ENCODE measurements around the gene GARIN5A.

Gene GARIN5A

DNA sequence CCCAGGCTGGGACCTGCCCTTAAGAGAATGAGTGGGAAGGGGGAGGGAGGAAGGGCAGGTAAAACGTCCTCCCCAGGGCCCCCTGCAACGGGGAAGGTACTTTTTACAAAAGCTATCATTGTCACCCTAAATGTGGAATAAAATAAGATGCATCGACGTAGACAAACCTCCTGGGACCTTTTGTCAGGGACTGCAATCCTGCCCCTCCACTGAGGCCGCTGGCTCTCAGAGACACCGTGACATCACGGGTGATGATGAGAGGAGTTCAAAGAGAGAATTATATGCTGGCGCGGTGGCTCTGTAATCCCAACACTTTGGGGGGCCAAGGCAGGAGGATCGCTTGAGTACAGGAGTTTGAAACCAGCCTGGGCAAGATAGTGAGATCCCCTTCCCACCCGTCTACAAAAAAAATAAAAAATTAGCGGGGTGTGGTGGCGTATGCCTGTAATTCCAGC, 45.7 kb downstream of the GARIN5A start:
- in situ Hi-C loops (cut with MboI; ENCODE audit: low pct_unique_long_range_greater_than_20kb, low sequenced_read_pairs, unreplicated experiment), result no loop called here
- TF ChIP-seq, protein P1, sequence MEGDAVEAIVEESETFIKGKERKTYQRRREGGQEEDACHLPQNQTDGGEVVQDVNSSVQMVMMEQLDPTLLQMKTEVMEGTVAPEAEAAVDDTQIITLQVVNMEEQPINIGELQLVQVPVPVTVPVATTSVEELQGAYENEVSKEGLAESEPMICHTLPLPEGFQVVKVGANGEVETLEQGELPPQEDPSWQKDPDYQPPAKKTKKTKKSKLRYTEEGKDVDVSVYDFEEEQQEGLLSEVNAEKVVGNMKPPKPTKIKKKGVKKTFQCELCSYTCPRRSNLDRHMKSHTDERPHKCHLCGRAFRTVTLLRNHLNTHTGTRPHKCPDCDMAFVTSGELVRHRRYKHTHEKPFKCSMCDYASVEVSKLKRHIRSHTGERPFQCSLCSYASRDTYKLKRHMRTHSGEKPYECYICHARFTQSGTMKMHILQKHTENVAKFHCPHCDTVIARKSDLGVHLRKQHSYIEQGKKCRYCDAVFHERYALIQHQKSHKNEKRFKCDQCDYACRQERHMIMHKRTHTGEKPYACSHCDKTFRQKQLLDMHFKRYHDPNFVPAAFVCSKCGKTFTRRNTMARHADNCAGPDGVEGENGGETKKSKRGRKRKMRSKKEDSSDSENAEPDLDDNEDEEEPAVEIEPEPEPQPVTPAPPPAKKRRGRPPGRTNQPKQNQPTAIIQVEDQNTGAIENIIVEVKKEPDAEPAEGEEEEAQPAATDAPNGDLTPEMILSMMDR (IDR thresholded peaks at IDR 0.05; ENCODE audit: extremely low read depth, insufficient read depth, missing control alignments), result no peak
- no peak for DNase-seq (ENCODE audit: low spot score)

DNA sequence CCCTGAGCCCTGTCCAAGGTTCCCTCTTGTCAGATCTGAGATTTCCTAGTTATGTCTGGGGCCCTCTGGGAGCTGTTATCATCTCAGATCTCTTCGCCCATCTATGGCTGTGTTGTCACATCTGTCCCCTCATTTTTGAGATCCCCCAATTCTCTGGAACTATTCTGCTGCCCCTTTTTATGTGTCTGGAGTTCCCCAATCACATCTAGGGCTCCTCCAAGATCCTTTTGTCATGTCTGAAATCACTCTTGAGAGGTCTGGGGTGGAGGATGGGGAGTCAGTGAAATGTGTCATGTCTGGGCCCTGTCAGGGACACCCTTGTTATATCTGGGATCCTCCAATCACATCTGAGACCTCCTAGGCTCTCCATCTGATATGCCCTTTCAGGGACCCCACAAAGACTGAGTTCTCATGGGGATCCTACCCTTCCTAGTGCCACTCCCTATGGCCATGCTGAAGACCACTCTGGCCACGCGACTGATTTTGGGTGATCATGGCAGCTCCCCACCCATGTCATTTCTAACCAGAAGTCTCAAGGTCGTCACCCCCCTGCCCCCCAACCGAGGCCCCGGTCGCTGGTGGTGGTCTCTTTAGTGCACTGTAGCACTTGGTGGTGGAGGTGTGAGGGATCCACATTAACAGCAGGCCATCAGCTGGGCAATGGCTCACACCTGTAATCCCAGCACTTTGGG, 47.7 kb downstream of the GARIN5A start:
- no peak for DNase-seq (ENCODE audit: low spot score)
- in situ Hi-C loops (cut with MboI; ENCODE audit: low pct_unique_long_range_greater_than_20kb, low sequenced_read_pairs, unreplicated experiment), result no loop called here

DNA sequence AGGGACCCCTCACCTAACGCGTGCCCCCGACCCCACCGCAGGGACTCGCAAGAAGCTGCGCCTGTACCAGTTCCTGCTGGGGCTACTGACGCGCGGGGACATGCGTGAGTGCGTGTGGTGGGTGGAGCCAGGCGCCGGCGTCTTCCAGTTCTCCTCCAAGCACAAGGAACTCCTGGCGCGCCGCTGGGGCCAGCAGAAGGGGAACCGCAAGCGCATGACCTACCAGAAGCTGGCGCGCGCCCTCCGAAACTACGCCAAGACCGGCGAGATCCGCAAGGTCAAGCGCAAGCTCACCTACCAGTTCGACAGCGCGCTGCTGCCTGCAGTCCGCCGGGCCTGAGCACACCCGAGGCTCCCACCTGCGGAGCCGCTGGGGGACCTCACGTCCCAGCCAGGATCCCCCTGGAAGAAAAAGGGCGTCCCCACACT, 48.6 kb downstream of the GARIN5A start:
- TF ChIP-seq, protein P1 (IDR thresholded peaks at IDR 0.05; ENCODE audit: extremely low read depth, insufficient read depth, missing control alignments), result no peak
- no peak for DNase-seq (ENCODE audit: low spot score)
- in situ Hi-C loops (cut with MboI; ENCODE audit: low pct_unique_long_range_greater_than_20kb, low sequenced_read_pairs, unreplicated experiment), result no loop called here

More for the DNA sequence above, 47.7 kb downstream of the GARIN5A start:
- TF ChIP-seq, protein P1 (IDR thresholded peaks at IDR 0.05; ENCODE audit: extremely low read depth, insufficient read depth, missing control alignments), result no peak

DNA sequence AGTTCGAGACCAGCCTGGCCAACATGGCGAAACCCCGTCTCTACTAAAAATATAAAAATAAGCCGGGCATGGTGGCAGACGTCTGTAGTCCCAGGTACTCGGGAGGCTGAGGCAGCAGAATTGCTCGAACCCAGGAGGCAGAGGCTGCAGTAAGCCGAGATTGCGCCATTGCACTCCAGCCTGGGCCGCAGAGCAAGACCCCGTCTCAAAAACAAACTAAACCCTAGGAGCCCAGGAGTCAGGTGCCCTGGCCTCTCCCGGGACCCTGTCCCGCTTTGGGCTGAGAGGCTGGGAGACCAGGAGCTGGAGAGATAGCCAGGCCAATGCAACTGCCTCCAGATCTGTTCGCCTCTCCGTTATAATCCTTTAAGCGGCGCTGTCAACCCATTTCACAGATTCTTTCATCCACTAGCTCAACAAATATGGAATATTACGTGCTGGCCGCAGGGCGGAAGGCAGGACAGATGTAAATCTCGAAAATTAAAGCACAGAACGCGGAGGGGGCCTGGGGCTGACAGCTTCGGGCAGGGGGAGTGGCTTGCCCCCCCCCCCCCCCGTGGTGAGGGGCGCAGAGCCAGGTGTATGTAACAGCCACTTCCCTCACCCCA, 49.2 kb downstream of the GARIN5A start:
- TF ChIP-seq, protein P1 (IDR thresholded peaks at IDR 0.05; ENCODE audit: extremely low read depth, insufficient read depth, missing control alignments), result no peak
- DNase-seq (ENCODE audit: low spot score), result no peak
- in situ Hi-C loops (cut with MboI; ENCODE audit: low pct_unique_long_range_greater_than_20kb, low sequenced_read_pairs, unreplicated experiment), result no loop called here

DNA sequence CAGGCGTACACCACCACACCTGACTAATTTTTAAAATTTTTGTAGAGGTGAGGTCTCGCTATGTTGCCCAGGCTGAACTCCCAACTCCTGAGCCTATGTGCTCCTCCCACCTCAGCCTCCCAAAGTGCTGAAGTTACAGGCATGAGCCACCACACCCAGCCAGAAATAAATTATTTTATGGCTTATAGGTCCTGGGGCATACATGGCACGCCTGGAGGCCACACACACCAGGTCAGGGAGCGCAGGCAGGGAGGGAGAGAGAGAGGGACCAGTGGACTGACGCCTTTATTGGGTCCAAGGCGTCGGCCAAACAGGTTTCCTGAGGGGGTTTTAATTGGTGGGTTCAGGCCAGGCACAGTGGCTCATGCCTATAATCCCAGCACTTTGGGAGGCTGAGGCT, 51.1 kb downstream of the GARIN5A start:
- DNase-seq (ENCODE audit: low spot score), result no peak
- in situ Hi-C loops (cut with MboI; ENCODE audit: low pct_unique_long_range_greater_than_20kb, low sequenced_read_pairs, unreplicated experiment), result no loop called here
- TF ChIP-seq, protein P1 (IDR thresholded peaks at IDR 0.05; ENCODE audit: extremely low read depth, insufficient read depth, missing control alignments), result no peak

DNA sequence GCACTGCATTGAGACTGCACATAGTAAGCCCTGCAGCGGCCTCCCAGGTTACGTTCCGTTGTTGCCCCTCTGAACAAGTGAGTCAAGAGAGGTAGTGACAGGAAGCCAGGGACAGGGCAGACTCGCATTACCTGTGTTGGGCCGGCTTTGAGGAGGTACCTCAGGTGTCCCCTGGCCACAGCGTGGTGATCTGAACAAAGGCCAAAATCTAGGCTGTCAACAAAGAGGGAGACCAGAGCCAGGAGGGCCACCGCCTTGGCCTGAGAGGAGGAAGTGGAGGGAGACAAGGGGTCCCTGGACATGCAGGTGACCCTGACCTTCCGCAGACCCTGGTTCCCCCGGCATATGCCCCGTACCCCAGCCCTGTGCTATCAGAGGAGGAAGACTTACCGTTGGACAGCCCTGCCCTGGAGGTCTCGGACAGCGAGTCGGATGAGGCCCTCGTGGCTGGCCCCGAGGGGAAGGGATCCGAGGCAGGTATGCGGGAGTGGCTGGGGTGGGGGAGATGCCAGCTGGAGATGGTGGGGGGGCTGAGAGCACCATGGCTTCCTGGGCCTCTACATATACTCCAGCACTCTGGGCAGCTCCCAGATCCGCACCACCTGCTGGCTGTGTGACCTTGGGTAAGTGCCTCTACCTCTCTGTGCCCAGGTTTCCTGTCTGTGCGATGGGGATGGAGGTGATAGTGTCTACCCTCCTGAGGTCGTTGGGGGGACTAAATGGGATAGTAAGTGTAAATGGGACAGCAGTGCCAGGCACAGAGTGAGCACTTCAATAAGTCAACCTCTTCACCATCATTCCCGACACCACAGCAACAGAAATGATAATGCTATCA, 53.2 kb downstream of the GARIN5A start:
- in situ Hi-C loops (cut with MboI; ENCODE audit: low pct_unique_long_range_greater_than_20kb, low sequenced_read_pairs, unreplicated experiment), result no loop called here
- no peak for DNase-seq (ENCODE audit: low spot score)
- TF ChIP-seq, protein P1 (IDR thresholded peaks at IDR 0.05; ENCODE audit: extremely low read depth, insufficient read depth, missing control alignments), result no peak

All from GM13977 (cell line).